HCT116 (cell line): ENCODE results near the gene BCKDHB. TPM values are rescaled to one million over a fixed set of nuclear protein-coding genes. Genes with fewer than 3 reads are reported as not detected.

ENCODE experiments used
- ATAC-seq: fragments of 200-7000 bp; cut with Tn5 transposase; 2 replicates; pipeline ENCODE4 v1.9.1; 2020; ENCODE audit warnings: mild to moderate bottlenecking, moderate library complexity
- BruUV-seq: library from RNA; stranded (reverse); fragments of 400-500 nt; replicated peaks from 2 replicates; lab custom pipeline; 2021; lab: Mats Ljungman, UMichigan
- CTCF ChIA-PET: fragments of 300-600 bp; sonication (Branson Sonifier 250); formaldehyde crosslinking; loops from one replicate; lab custom pipeline; 2021; ENCODE audit warnings: antibody characterized with exemption; lab: Charles Lee
- POLR2A ChIA-PET: fragments of 300-600, 350-600 bp; sonication (Branson Sonifier 250); formaldehyde crosslinking; loops from one replicate; lab custom pipeline; 2021; ENCODE audit warnings: antibody characterized with exemption; lab: Charles Lee
- RAD21 ChIA-PET, 2 experiments: fragments of 300-600 bp; sonication (Branson Sonifier 250); formaldehyde crosslinking; loops; one replicate each; lab custom pipeline; 2023; ENCODE audit warnings: low total read pairs in 2 of 2; ENCODE audit not compliant: uncharacterized antibody in 2 of 2, unreplicated experiment in 2 of 2, low non-redundant PET in 1 of 2; lab: Charles Lee
- DNase-seq: peaks from one replicate; pipeline ENCODE4 v3.0.0-alpha.2; 2010; ENCODE audit warnings: low read depth, low spot score
- H2AFZ ChIP-seq: fragments of 200-600 bp; shearing (Covaris generic), sonication (generic); 2 replicates; pipeline ENCODE4 v1.6.1; 2017; ENCODE audit warnings: low read depth, mixed run types, mixed read lengths, antibody characterized with exemption, low read length; ENCODE audit not compliant: poor library complexity, severe bottlenecking
- H3K27ac ChIP-seq: 2 replicates; pipeline ENCODE4 v1.5.1; 2012; ENCODE audit warnings: low read depth, low read length
- H3K27me3 ChIP-seq: fragments of 200-600 bp; sonication (generic); 2 replicates; pipeline ENCODE4 v1.6.1; 2016; ENCODE audit warnings: mixed run types, low read length, mixed read lengths; ENCODE audit not compliant: insufficient read depth
- H3K36me3 ChIP-seq, 2 experiments: fragments of 200-500 bp in 1 of 2; fragments of 200-600 bp in 1 of 2; sonication (Bioruptor generic) in 1 of 2; sonication (generic) in 1 of 2; 2 replicates each; pipeline versions ENCODE4 v1.5.1 to v1.6.1; 2014 to 2016; ENCODE audit warnings: low read length in 2 of 2, inconsistent platforms in 1 of 2, mixed read lengths in 1 of 2, mixed run types in 1 of 2; ENCODE audit not compliant: insufficient read depth in 2 of 2, control insufficient read depth in 1 of 2
- H3K4me1 ChIP-seq, 2 experiments: fragments of 200-600 bp in 1 of 2; sonication (generic) in 1 of 2; 2 replicates each; pipeline versions ENCODE4 v1.5.1 to v1.6.1; 2012 to 2017; ENCODE audit warnings: low read length in 2 of 2, inconsistent platforms in 1 of 2, mild to moderate bottlenecking in 1 of 2, mixed read lengths in 1 of 2, mixed run types in 1 of 2, moderate library complexity in 1 of 2; ENCODE audit not compliant: insufficient read depth in 2 of 2, control insufficient read depth in 1 of 2
- H3K4me2 ChIP-seq: fragments of 200-600 bp; sonication (generic); 2 replicates; pipeline ENCODE4 v1.6.1; 2017; ENCODE audit warnings: mixed run types, low read length, mixed read lengths
- H3K4me3 ChIP-seq, 2 experiments: fragments of 200-600 bp in 1 of 2; sonication (generic) in 1 of 2; replicated peaks in 1 of 2; 2 replicates each; pipeline ENCODE4 v1.5.1; 2011 to 2016; ENCODE audit warnings: low read length in 2 of 2, control low read depth in 1 of 2, low read depth in 1 of 2, mild to moderate bottlenecking in 1 of 2, mixed read lengths in 1 of 2, mixed run types in 1 of 2
- H3K79me2 ChIP-seq: fragments of 200-600 bp; sonication (generic); 2 replicates; pipeline ENCODE4 v1.6.1; 2017; ENCODE audit warnings: mild to moderate bottlenecking, mixed run types, low read length, moderate library complexity, mixed read lengths; ENCODE audit not compliant: insufficient read depth
- H3K9ac ChIP-seq: fragments of 200-600 bp; sonication (generic); 2 replicates; pipeline ENCODE4 v1.6.1; 2016; ENCODE audit warnings: low read length, mixed read lengths
- H3K9me2 ChIP-seq: fragments of 200-600 bp; sonication (generic), shearing (Covaris generic); 2 replicates; pipeline ENCODE4 v1.6.1; 2017; ENCODE audit warnings: mixed run types, mild to moderate bottlenecking, moderate library complexity; ENCODE audit not compliant: insufficient read depth
- H3K9me3 ChIP-seq, 2 experiments: fragments of 200-500 bp in 1 of 2; fragments of 200-600 bp in 1 of 2; sonication (Bioruptor generic) in 1 of 2; sonication (generic) in 1 of 2; 2 replicates each; pipeline ENCODE4 v1.6.1; 2014 to 2017; ENCODE audit warnings: low read length in 2 of 2, mixed read lengths in 2 of 2, inconsistent platforms in 1 of 2, low read depth in 1 of 2, mild to moderate bottlenecking in 1 of 2, mixed run types in 1 of 2, moderate library complexity in 1 of 2; ENCODE audit not compliant: control insufficient read depth in 1 of 2, insufficient read depth in 1 of 2
- H4K20me1 ChIP-seq: fragments of 200-600 bp; sonication (generic), shearing (Covaris generic); 2 replicates; pipeline ENCODE4 v1.6.1; 2017; ENCODE audit warnings: mixed run types, mild to moderate bottlenecking, moderate library complexity; ENCODE audit not compliant: insufficient read depth
- CBX3 ChIP-seq: IDR thresholded peaks from 2 replicates; pipeline ENCODE4 v1.6.1; 2012; ENCODE audit warnings: low read depth
- CEBPB ChIP-seq: IDR thresholded peaks from 2 replicates; pipeline ENCODE4 v1.6.1; 2012; ENCODE audit warnings: low read depth
- ELF1 ChIP-seq: IDR thresholded peaks from 2 replicates; pipeline ENCODE4 v1.6.1; 2012; ENCODE audit warnings: low read depth, borderline replicate concordance
- EZH2 ChIP-seq: fragments of 200-600 bp; sonication (generic); IDR thresholded peaks from 2 replicates; pipeline ENCODE4 v1.6.1; 2017; ENCODE audit warnings: antibody characterized with exemption, mixed run types
- EZH2phosphoT487 ChIP-seq: fragments of 200-600 bp; IDR thresholded peaks from 2 replicates; pipeline ENCODE4 v1.6.1; 2018; ENCODE audit warnings: antibody characterized with exemption, borderline replicate concordance
- POLR2A ChIP-seq: IDR thresholded peaks from 2 replicates; pipeline ENCODE4 v1.7.0; 2011; ENCODE audit warnings: borderline replicate concordance; ENCODE audit not compliant: insufficient read depth, insufficient read length; ENCODE audit errors: extremely low read depth
- SP1 ChIP-seq: IDR thresholded peaks from 2 replicates; pipeline ENCODE4 v1.6.1; 2012; ENCODE audit warnings: low read depth
- SRF ChIP-seq: IDR thresholded peaks from 2 replicates; pipeline ENCODE4 v1.6.1; 2012; ENCODE audit warnings: low read depth
- YY1 ChIP-seq: IDR thresholded peaks from 2 replicates; pipeline ENCODE4 v1.6.1; 2011; ENCODE audit warnings: low read length, low read depth, moderate library complexity, mild to moderate bottlenecking; ENCODE audit not compliant: insufficient replicate concordance; ENCODE audit errors: extremely low read depth
- intact Hi-C: fragments of 100-400 bp; cut with micrococcal nuclease; formaldehyde crosslinking; loops from 2 replicates; pipeline ENCODE4 v1.10.0; 2022
- total RNA-seq: library from RNA; stranded (reverse); gene quantifications from one replicate; pipeline ENCODE4 v1.2.1, GENCODE V29; 2021; ENCODE audit not compliant: unreplicated experiment
- TF ChIP-seq, protein P1 (sequence below), 3 experiments: fragments of 200-600 bp in 1 of 3; sonication (generic) in 1 of 3; IDR thresholded peaks in 2 of 3; conservative IDR thresholded peaks in 1 of 3; 2 replicates each; pipeline ENCODE4 v1.5.1; 2012 to 2017; ENCODE audit warnings: low read depth in 2 of 3, low read length in 2 of 3, antibody characterized with exemption in 1 of 3, borderline replicate concordance in 1 of 3, control low read depth in 1 of 3, mild to moderate bottlenecking in 1 of 3, mixed read lengths in 1 of 3, mixed run types in 1 of 3, moderate library complexity in 1 of 3; ENCODE audit not compliant: insufficient read depth in 1 of 3
- TF ChIP-seq, protein P2 (sequence below): IDR thresholded peaks from 2 replicates; pipeline ENCODE4 v1.6.1; 2012

Gene BCKDHB
- total RNA-seq, 1 experiment from 2014 or later, result 11.2 TPM

DNA sequence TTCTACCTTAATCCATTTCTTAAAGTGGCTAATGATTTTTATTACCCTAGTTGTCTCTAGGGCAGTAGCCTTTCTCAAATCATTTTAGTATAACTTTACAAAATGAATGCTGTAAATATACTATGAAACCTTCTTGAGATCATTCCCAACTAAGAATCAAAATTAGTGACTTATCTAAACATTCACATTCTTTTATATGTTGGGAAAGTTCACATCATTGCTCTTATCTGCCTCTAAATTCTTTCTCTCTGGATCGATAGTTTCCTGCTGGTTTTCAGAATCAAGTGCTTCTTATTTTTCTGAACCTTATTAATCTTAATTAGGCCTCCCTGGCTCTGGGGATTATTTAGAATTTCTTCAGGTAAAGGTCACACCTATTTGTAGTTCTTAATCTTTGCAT, 126.8 kb downstream of the BCKDHB start:
- no peak overlapping the region for H2AFZ ChIP-seq
- H3K36me3 ChIP-seq, result 0 out of 4 replicates have a peak, but pooled peaks cover 0 to 3% of the 10 kb centered on the region in 2 experiments
- H3K9ac ChIP-seq, result no peak overlapping the region
- no peak for DNase-seq
- no TSS peak for BruUV-seq
- POLR2A ChIA-PET, result no interaction called here
- no peaks in the 10 kb centered on the region for H3K4me1 ChIP-seq
- TF ChIP-seq CEBPB (no peak), SP1 (no peak), POLR2A (no peak), CBX3 (no peak), EZH2 (no peak), ELF1 (no peak), EZH2phosphoT487 (no peak), SRF (no peak), YY1 (no peak)
- TF ChIP-seq, protein P1, sequence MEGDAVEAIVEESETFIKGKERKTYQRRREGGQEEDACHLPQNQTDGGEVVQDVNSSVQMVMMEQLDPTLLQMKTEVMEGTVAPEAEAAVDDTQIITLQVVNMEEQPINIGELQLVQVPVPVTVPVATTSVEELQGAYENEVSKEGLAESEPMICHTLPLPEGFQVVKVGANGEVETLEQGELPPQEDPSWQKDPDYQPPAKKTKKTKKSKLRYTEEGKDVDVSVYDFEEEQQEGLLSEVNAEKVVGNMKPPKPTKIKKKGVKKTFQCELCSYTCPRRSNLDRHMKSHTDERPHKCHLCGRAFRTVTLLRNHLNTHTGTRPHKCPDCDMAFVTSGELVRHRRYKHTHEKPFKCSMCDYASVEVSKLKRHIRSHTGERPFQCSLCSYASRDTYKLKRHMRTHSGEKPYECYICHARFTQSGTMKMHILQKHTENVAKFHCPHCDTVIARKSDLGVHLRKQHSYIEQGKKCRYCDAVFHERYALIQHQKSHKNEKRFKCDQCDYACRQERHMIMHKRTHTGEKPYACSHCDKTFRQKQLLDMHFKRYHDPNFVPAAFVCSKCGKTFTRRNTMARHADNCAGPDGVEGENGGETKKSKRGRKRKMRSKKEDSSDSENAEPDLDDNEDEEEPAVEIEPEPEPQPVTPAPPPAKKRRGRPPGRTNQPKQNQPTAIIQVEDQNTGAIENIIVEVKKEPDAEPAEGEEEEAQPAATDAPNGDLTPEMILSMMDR (IDR thresholded peaks at IDR 0.05 in 2 of 3, conservative IDR thresholded peaks at IDR 0.05 in 1 of 3; ENCODE audit: borderline replicate concordance in 1 of 3, insufficient read depth in 1 of 3, low read depth in 2 of 3, low read length in 2 of 3), result no peak
- TF ChIP-seq, protein P2, sequence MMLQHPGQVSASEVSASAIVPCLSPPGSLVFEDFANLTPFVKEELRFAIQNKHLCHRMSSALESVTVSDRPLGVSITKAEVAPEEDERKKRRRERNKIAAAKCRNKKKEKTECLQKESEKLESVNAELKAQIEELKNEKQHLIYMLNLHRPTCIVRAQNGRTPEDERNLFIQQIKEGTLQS, result no peak
- CTCF ChIA-PET, result no interaction called here
- no peaks in the 10 kb centered on the region for H3K9me3 ChIP-seq
- H3K27me3 ChIP-seq, result no peaks in the 10 kb centered on the region
- intact Hi-C loops, result no loop called here
- RAD21 ChIA-PET, result no interaction called here
- H3K4me2 ChIP-seq, result no peak overlapping the region
- ATAC-seq, result no peak
- no peaks in the 10 kb centered on the region for H3K79me2 ChIP-seq
- no peaks in the 10 kb centered on the region for H3K9me2 ChIP-seq
- no peak overlapping the region for H3K27ac ChIP-seq
- no peak overlapping the region for H3K4me3 ChIP-seq
- no peaks in the 10 kb centered on the region for H4K20me1 ChIP-seq
